ENCODE results near the gene ARHGAP22. TPM values are rescaled to one million over a fixed set of nuclear protein-coding genes. Genes with fewer than 3 reads are reported as not detected.

Gene ARHGAP22
- polyA plus RNA-seq, 1 experiment, result 7.2 TPM

- DNase-seq (ENCODE audit: low read depth), result no peak
- ChIA-PET CTCF (interaction anchor here (0.8 to 1.9 kb wide), 3 partner anchors 9 to 164 kb away, joined by 3 to 5 read pairs (median 3); no protein-coding TSS in a partner anchor), POLR2A (no interaction called here)
- Histone ChIP-seq H3K4me3 (ENCODE audit: low read depth, low read length) (no peak overlapping the region), H3K27me3 (ENCODE audit: control insufficient read depth, insufficient read depth, low read length) (no peaks in the 10 kb centered on the region), H3K36me3 (ENCODE audit: control insufficient read depth, insufficient read depth, low read length) (peaks cover 1% of the 10 kb centered on the region; the same call in 1 of the 2 replicates)
- TF ChIP-seq CTCF (IDR thresholded peaks at IDR 0.05; ENCODE audit: insufficient read depth, low read depth, low read length), result no peak
These were observed 112.7 kb downstream of the ARHGAP22 start for GRCh38 chr10:48492201-48492600.

GRCh38 chr10:48491392-48492139, 113.3 kb downstream of the ARHGAP22 start:
- DNase-seq (ENCODE audit: low read depth), result no peak
- Histone ChIP-seq H3K4me3 (ENCODE audit: low read depth, low read length) (no peak overlapping the region), H3K36me3 (ENCODE audit: control insufficient read depth, insufficient read depth, low read length) (peaks cover 1% of the 10 kb centered on the region; the same call in 1 of the 2 replicates), H3K27me3 (ENCODE audit: control insufficient read depth, insufficient read depth, low read length) (no peaks in the 10 kb centered on the region)
- no peak for TF ChIP-seq CTCF (IDR thresholded peaks at IDR 0.05; ENCODE audit: insufficient read depth, low read depth, low read length)
- CTCF ChIA-PET, result interaction anchor here (0.8 to 1.1 kb wide), 2 partner anchors 32 to 164 kb away, joined by 3 read pairs; no protein-coding TSS in a partner anchor
- POLR2A ChIA-PET, result no interaction called here

GRCh38 chr10:48490946-48491345, 113.9 kb downstream of the ARHGAP22 start:
- no peak for DNase-seq (ENCODE audit: low read depth)
- no peak for TF ChIP-seq CTCF (IDR thresholded peaks at IDR 0.05; ENCODE audit: insufficient read depth, low read depth, low read length)
- H3K4me3 ChIP-seq (ENCODE audit: low read depth, low read length), result no peak overlapping the region
- H3K27me3 ChIP-seq (ENCODE audit: control insufficient read depth, insufficient read depth, low read length), result no peaks in the 10 kb centered on the region
- peaks cover 1% of the 10 kb centered on the region; the same call in 1 of the 2 replicates for H3K36me3 ChIP-seq (ENCODE audit: control insufficient read depth, insufficient read depth, low read length)
- ChIA-PET CTCF (no interaction called here), POLR2A (no interaction called here)

GRCh38 chr10:48490571-48490940, 114.3 kb downstream of the ARHGAP22 start:
- Histone ChIP-seq H3K27me3 (ENCODE audit: control insufficient read depth, insufficient read depth, low read length) (no peaks in the 10 kb centered on the region), H3K4me3 (ENCODE audit: low read depth, low read length) (no peak overlapping the region), H3K36me3 (ENCODE audit: control insufficient read depth, insufficient read depth, low read length) (peaks cover 1% of the 10 kb centered on the region; the same call in 1 of the 2 replicates)
- no peak for DNase-seq (ENCODE audit: low read depth)
- ChIA-PET POLR2A (no interaction called here), CTCF (no interaction called here)
- TF ChIP-seq CTCF (IDR thresholded peaks at IDR 0.05; ENCODE audit: insufficient read depth, low read depth, low read length), result no peak

GRCh38 chr10:48489099-48489498, 115.8 kb downstream of the ARHGAP22 start:
- H3K4me3 ChIP-seq (ENCODE audit: low read depth, low read length), result no peak overlapping the region
- H3K27me3 ChIP-seq (ENCODE audit: control insufficient read depth, insufficient read depth, low read length), result no peaks in the 10 kb centered on the region
- POLR2A ChIA-PET, result no interaction called here
- CTCF ChIA-PET, result no interaction called here
- peaks cover 1% of the 10 kb centered on the region; the same call in 1 of the 2 replicates for H3K36me3 ChIP-seq (ENCODE audit: control insufficient read depth, insufficient read depth, low read length)
- no peak for TF ChIP-seq CTCF (IDR thresholded peaks at IDR 0.05; ENCODE audit: insufficient read depth, low read depth, low read length)
- DNase-seq (ENCODE audit: low read depth), result no peak

Measured in BJ (cell line).